ENCODE results near the gene SPRR2D.
"Not testable (repeated sequence)": the region's sequence is repeated elsewhere in the genome, so short reads cannot be mapped to it uniquely, and the experiment has no call there.

DNA sequence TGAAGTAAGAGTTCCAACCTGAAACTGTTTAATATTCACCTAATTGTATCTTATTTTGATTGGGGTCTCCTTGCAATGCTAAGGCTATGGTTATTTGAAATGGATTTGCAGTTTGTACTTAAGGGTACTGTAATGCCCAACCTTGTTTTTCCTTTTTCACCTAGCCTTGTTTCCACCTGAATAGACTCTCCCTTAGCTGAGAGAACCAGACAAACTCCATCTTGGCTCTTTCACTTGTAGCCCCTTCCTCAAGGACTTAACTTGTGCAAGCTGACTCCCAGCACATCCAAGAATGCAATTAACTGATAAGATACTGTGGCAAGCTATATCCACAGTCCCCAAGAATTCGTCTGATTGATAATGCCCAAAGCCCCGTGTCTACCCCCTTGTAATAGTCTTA is 19.1 kb downstream of the SPRR2D start:
- TF ChIP-seq, protein P1, sequence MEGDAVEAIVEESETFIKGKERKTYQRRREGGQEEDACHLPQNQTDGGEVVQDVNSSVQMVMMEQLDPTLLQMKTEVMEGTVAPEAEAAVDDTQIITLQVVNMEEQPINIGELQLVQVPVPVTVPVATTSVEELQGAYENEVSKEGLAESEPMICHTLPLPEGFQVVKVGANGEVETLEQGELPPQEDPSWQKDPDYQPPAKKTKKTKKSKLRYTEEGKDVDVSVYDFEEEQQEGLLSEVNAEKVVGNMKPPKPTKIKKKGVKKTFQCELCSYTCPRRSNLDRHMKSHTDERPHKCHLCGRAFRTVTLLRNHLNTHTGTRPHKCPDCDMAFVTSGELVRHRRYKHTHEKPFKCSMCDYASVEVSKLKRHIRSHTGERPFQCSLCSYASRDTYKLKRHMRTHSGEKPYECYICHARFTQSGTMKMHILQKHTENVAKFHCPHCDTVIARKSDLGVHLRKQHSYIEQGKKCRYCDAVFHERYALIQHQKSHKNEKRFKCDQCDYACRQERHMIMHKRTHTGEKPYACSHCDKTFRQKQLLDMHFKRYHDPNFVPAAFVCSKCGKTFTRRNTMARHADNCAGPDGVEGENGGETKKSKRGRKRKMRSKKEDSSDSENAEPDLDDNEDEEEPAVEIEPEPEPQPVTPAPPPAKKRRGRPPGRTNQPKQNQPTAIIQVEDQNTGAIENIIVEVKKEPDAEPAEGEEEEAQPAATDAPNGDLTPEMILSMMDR (IDR thresholded peaks at IDR 0.05): not testable (repeated sequence)
- TF ChIP-seq POLR2A (IDR thresholded peaks at IDR 0.05): not testable (repeated sequence)

Measured in Peyer's patch (tissue), 4 donors.